Measurements from ENCODE around the gene DUSP8. TPM values are rescaled to one million over a fixed set of nuclear protein-coding genes. Genes with fewer than 3 reads are reported as not detected.

Gene DUSP8
- total RNA-seq, 1 donor = 12.5 TPM

DNA sequence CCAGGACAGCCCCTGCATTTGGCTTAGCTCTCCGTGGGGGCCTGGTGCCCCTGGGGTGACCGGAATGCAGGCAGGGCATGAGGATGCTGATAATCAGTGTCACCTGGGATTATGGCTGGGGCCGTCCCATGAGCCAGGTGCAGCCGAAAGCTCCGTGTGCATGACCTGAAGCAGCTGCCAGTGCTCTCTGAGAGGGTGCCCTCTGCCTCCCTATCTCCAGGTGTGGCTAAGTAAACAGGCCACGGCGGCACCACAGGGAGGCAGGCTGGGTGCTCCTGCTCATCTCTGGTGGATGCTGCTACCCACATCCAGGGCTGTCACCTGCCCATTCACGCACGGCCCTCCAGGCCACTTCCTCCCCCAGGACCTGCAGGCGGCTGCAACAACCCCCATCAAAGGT lies 29.8 kb downstream of the DUSP8 start:
- Histone ChIP-seq H3K27me3 (ENCODE audit: insufficient read depth, low read length) (peaks cover 23% of the 10 kb centered on the region), H3K9me3 (ENCODE audit: low read depth, low read length) (no peaks in the 10 kb centered on the region), H3K4me1 (ENCODE audit: insufficient read depth, low read length) (peaks cover 8% of the 10 kb centered on the region), H3K4me3 (ENCODE audit: low read length) (no peak overlapping the region)

DNA sequence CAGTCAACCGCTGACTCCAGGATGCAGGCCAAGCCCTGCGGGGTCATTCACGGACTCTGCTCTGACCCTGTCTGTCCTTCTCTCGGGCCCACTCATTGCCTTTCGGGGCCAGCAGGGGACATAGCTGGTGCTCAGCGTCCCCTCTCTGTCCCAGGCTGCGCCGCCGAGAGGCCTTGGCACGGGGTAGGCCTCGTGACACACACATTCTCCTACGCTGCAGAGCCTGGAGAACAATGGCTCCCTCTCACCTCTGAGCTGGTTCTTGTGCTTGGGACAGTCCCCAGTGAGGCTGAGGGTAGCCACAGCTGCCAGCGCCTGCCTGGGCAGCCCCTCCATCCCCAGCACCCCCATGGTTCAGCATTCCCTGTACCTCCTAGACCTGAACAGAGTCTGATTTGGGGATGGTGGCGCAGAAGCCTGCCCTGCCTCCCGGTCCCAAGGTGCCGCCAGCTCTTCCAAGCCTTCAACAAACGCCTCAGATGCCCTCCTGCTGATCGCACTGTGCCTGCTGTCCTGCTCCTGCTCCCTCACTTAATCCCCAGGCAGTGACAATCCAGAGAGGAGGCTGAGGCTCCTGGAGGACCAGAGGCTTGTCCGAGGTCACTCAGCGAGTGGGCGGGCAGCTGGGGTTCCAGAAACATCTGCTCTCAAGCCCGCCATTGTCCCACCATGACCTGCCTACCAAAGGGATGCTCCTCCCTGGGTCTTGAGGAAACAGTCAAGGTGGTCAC lies 30.4 kb downstream of the DUSP8 start:
- peaks cover 22% of the 10 kb centered on the region for H3K27me3 ChIP-seq (ENCODE audit: insufficient read depth, low read length)
- peaks cover 1% of the 10 kb centered on the region for H3K4me1 ChIP-seq (ENCODE audit: insufficient read depth, low read length)
- no peaks in the 10 kb centered on the region for H3K9me3 ChIP-seq (ENCODE audit: low read depth, low read length)
- H3K4me3 ChIP-seq (ENCODE audit: low read length) = no peak overlapping the region

- Histone ChIP-seq H3K4me3 (ENCODE audit: low read length) (no peak overlapping the region), H3K9me3 (ENCODE audit: low read depth, low read length) (no peaks in the 10 kb centered on the region), H3K27me3 (ENCODE audit: insufficient read depth, low read length) (peaks cover 7% of the 10 kb centered on the region), H3K4me1 (ENCODE audit: insufficient read depth, low read length) (peaks cover 5% of the 10 kb centered on the region)
Measured at GRCh38 chr11:1540074-1540473, 32.0 kb downstream of the DUSP8 start.

DNA sequence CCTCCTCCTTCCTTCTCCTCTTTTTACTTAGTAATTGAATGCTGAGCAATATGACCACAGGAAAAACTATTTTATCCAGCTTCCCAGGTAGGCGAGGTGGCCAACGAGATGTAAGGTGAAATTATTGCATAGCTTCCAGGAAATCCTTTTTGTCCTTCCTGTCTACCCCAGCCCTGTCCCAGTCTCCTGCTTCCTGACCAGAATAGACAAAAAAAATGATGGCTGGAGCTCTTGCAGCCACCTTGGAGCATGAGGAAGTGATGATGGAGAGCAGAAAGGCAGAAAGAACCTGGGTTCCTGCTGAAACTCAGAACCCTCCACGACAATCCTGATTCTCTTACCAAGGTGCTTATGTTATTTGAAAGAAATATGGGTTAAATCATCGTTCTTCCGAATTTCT lies 33.9 kb downstream of the DUSP8 start:
- H3K27me3 ChIP-seq (ENCODE audit: insufficient read depth, low read length) = no peaks in the 10 kb centered on the region
- H3K4me3 ChIP-seq (ENCODE audit: low read length) = no peak overlapping the region
- H3K9me3 ChIP-seq (ENCODE audit: low read depth, low read length) = no peaks in the 10 kb centered on the region
- H3K4me1 ChIP-seq (ENCODE audit: insufficient read depth, low read length) = peaks cover 5% of the 10 kb centered on the region

- no peaks in the 10 kb centered on the region for H3K9me3 ChIP-seq (ENCODE audit: low read depth, low read length)
- peaks cover 5% of the 10 kb centered on the region for H3K4me1 ChIP-seq (ENCODE audit: insufficient read depth, low read length)
- no peak overlapping the region for H3K4me3 ChIP-seq (ENCODE audit: low read length)
- no peaks in the 10 kb centered on the region for H3K27me3 ChIP-seq (ENCODE audit: insufficient read depth, low read length)
Measured at GRCh38 chr11:1536065-1536843, 35.8 kb downstream of the DUSP8 start.

- H3K9me3 ChIP-seq (ENCODE audit: low read depth, low read length) = no peaks in the 10 kb centered on the region
- peaks cover 5% of the 10 kb centered on the region for H3K4me1 ChIP-seq (ENCODE audit: insufficient read depth, low read length)
- H3K4me3 ChIP-seq (ENCODE audit: low read length) = no peak overlapping the region
- no peaks in the 10 kb centered on the region for H3K27me3 ChIP-seq (ENCODE audit: insufficient read depth, low read length)
Measured at GRCh38 chr11:1534682-1535081, 37.4 kb downstream of the DUSP8 start.

GRCh38 chr11:1534171-1534570 lies 37.9 kb downstream of the DUSP8 start:
- peaks cover 5% of the 10 kb centered on the region for H3K4me1 ChIP-seq (ENCODE audit: insufficient read depth, low read length)
- no peaks in the 10 kb centered on the region for H3K9me3 ChIP-seq (ENCODE audit: low read depth, low read length)
- H3K27me3 ChIP-seq (ENCODE audit: insufficient read depth, low read length) = no peaks in the 10 kb centered on the region
- no peak overlapping the region for H3K4me3 ChIP-seq (ENCODE audit: low read length)

DNA sequence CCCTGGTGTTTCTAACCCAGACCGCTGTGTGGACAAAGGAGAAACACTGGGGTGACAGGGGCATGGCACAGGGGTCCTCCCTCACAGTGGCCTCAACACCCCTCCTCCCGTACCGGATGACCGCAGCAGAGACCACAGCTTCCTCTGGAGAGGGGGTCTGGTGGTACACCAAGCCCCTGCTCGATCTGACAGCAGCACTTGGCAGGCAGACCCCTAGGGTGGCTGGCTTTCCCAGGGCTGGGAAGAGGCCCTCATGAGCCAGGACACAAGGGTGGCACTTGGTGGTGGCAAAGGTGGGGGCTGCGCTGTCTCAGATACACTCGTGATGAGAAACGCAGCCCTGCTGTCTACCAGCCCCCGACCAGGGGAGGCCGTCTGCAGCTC lies 38.7 kb downstream of the DUSP8 start:
- Histone ChIP-seq H3K4me3 (ENCODE audit: low read length) (no peak overlapping the region), H3K9me3 (ENCODE audit: low read depth, low read length) (no peaks in the 10 kb centered on the region), H3K27me3 (ENCODE audit: insufficient read depth, low read length) (no peaks in the 10 kb centered on the region), H3K4me1 (ENCODE audit: insufficient read depth, low read length) (peaks cover 5% of the 10 kb centered on the region)

GRCh38 chr11:1532606-1533341 lies 39.3 kb downstream of the DUSP8 start:
- Histone ChIP-seq H3K27me3 (ENCODE audit: insufficient read depth, low read length) (no peaks in the 10 kb centered on the region), H3K4me3 (ENCODE audit: low read length) (no peak overlapping the region), H3K9me3 (ENCODE audit: low read depth, low read length) (no peaks in the 10 kb centered on the region), H3K4me1 (ENCODE audit: insufficient read depth, low read length) (peaks cover 5% of the 10 kb centered on the region)

- H3K27me3 ChIP-seq (ENCODE audit: insufficient read depth, low read length) = no peaks in the 10 kb centered on the region
- H3K9me3 ChIP-seq (ENCODE audit: low read depth, low read length) = no peaks in the 10 kb centered on the region
- H3K4me3 ChIP-seq (ENCODE audit: low read length) = no peak overlapping the region
- peaks cover 5% of the 10 kb centered on the region for H3K4me1 ChIP-seq (ENCODE audit: insufficient read depth, low read length)
Measured at GRCh38 chr11:1532014-1532586, 40.0 kb downstream of the DUSP8 start.

GRCh38 chr11:1531449-1532013 lies 40.5 kb downstream of the DUSP8 start:
- Histone ChIP-seq H3K4me3 (ENCODE audit: low read length) (no peak overlapping the region), H3K27me3 (ENCODE audit: insufficient read depth, low read length) (no peaks in the 10 kb centered on the region), H3K9me3 (ENCODE audit: low read depth, low read length) (no peaks in the 10 kb centered on the region), H3K4me1 (ENCODE audit: insufficient read depth, low read length) (peaks cover 5% of the 10 kb centered on the region)

GRCh38 chr11:1530686-1531448 lies 41.2 kb downstream of the DUSP8 start:
- H3K9me3 ChIP-seq (ENCODE audit: low read depth, low read length) = no peaks in the 10 kb centered on the region
- H3K27me3 ChIP-seq (ENCODE audit: insufficient read depth, low read length) = no peaks in the 10 kb centered on the region
- peaks cover 5% of the 10 kb centered on the region for H3K4me1 ChIP-seq (ENCODE audit: insufficient read depth, low read length)
- no peak overlapping the region for H3K4me3 ChIP-seq (ENCODE audit: low read length)

- H3K27me3 ChIP-seq (ENCODE audit: insufficient read depth, low read length) = no peaks in the 10 kb centered on the region
- H3K4me3 ChIP-seq (ENCODE audit: low read length) = no peak overlapping the region
- no peaks in the 10 kb centered on the region for H3K9me3 ChIP-seq (ENCODE audit: low read depth, low read length)
- no peaks in the 10 kb centered on the region for H3K4me1 ChIP-seq (ENCODE audit: insufficient read depth, low read length)
Measured at GRCh38 chr11:1529774-1530173, 42.3 kb downstream of the DUSP8 start.

DNA sequence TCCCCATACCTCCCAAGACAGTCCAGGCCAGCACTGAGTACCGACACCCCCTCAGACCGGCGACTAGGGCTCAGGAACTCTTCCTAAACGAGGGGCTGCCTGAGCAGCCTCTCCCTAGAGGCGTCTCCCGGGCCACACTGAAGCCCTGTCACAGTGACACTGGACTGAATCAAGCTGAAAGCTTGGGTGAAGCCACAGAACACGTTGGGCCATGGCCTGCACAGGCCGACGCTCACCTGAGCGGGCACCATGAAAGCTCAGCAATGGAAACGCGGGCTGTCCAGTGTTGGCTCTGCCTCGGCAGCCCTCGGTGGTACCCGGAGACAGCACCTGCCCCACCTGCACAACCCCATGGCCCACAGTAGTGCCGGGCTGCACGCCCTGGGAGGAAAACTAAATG lies 42.8 kb downstream of the DUSP8 start:
- Histone ChIP-seq H3K9me3 (ENCODE audit: low read depth, low read length) (no peaks in the 10 kb centered on the region), H3K4me1 (ENCODE audit: insufficient read depth, low read length) (no peaks in the 10 kb centered on the region), H3K4me3 (ENCODE audit: low read length) (no peak overlapping the region), H3K27me3 (ENCODE audit: insufficient read depth, low read length) (no peaks in the 10 kb centered on the region)

Data from mononuclear cell (primary cell).